SJCRH30 (cell line): ENCODE data around the gene STARD8. TPM values are rescaled to one million over a fixed set of nuclear protein-coding genes. Genes with fewer than 3 reads are reported as not detected.
"Not testable (repeated sequence)": the region's sequence is repeated elsewhere in the genome, so short reads cannot be mapped to it uniquely, and the experiment has no call there.

Experiments used
- DNase-seq, 2 experiments: peaks; one replicate each; pipeline ENCODE4 v3.0.0-alpha.2; 2015 to 2020
- H3K27ac ChIP-seq: fragments of 250-450 bp; sonication (Bioruptor Pico); 2 replicates; pipeline ENCODE4 v1.5.1; 2020; ENCODE audit warnings: mild to moderate bottlenecking, moderate library complexity
- H3K27me3 ChIP-seq: fragments of 250-450 bp; sonication (Bioruptor Pico); 2 replicates; pipeline ENCODE4 v1.5.1; 2020; ENCODE audit warnings: mild to moderate bottlenecking, moderate library complexity
- H3K36me3 ChIP-seq: fragments of 250-450 bp; sonication (Bioruptor Pico); 2 replicates; pipeline ENCODE4 v1.5.1; 2020; ENCODE audit warnings: mild to moderate bottlenecking, moderate library complexity
- H3K4me1 ChIP-seq: fragments of 250-450 bp; sonication (Bioruptor Pico); 2 replicates; pipeline ENCODE4 v1.5.1; 2020; ENCODE audit warnings: mild to moderate bottlenecking, moderate library complexity
- H3K4me3 ChIP-seq: fragments of 250-450 bp; sonication (Bioruptor Pico); 2 replicates; pipeline ENCODE4 v1.5.1; 2020; ENCODE audit warnings: mild to moderate bottlenecking, moderate library complexity
- H3K9me3 ChIP-seq: fragments of 250-450 bp; sonication (Bioruptor Pico); replicated peaks from 2 replicates; pipeline ENCODE4 v1.5.1; 2020; ENCODE audit warnings: mild to moderate bottlenecking, moderate library complexity
- total RNA-seq: library from RNA; depleted of rRNA; stranded (reverse); fragments of >200 nt; shearing (Covaris generic); gene quantifications from 2 replicates; pipeline ENCODE4 v1.2.3, GENCODE V29; 2014

The STARD8 gene
- total RNA-seq, 1 experiment from 2014 or later, result 9.7 TPM

GRCh38 chrX:68672581-68673318 lies 25.3 kb downstream of the STARD8 start:
- DNase-seq, result no peak
- no peak overlapping the region for H3K27ac ChIP-seq
- H3K27me3 ChIP-seq, result no peaks in the 10 kb centered on the region
- peaks cover 46% of the 10 kb centered on the region for H3K4me1 ChIP-seq
- no peaks in the 10 kb centered on the region for H3K36me3 ChIP-seq
- H3K4me3 ChIP-seq, result no peak overlapping the region
- H3K9me3 ChIP-seq, result no peaks in the 10 kb centered on the region

- no peak overlapping the region for H3K4me3 ChIP-seq
- no peaks in the 10 kb centered on the region for H3K9me3 ChIP-seq
- peak overlapping the region; percentile 65 for H3K27ac ChIP-seq
- H3K27me3 ChIP-seq, result no peaks in the 10 kb centered on the region
- no peaks in the 10 kb centered on the region for H3K36me3 ChIP-seq
- H3K4me1 ChIP-seq, result peaks cover 47% of the 10 kb centered on the region
- peak in 1 of 2 experiments; percentile 49 for DNase-seq
These were observed 28.1 kb downstream of the STARD8 start for GRCh38 chrX:68675571-68675970.

- Histone ChIP-seq H3K36me3 (no peaks in the 10 kb centered on the region), H3K27me3 (no peaks in the 10 kb centered on the region), H3K4me1 (peaks cover 55% of the 10 kb centered on the region), H3K4me3 (no peak overlapping the region), H3K9me3 (no peaks in the 10 kb centered on the region), H3K27ac (peak overlapping the region; percentile 65)
- peak; percentile 44 to 67 for DNase-seq
These were observed 28.9 kb downstream of the STARD8 start for GRCh38 chrX:68676335-68676734.

- Histone ChIP-seq H3K27ac (peak overlapping the region; percentile 8; the same call in 1 of the 2 replicates), H3K27me3 (no peaks in the 10 kb centered on the region), H3K9me3 (no peaks in the 10 kb centered on the region), H3K4me3 (no peak overlapping the region), H3K4me1 (peaks cover 60% of the 10 kb centered on the region), H3K36me3 (no peaks in the 10 kb centered on the region)
- peak; percentile 51 to 73 for DNase-seq
These were observed 30.5 kb downstream of the STARD8 start for GRCh38 chrX:68677998-68678397.

GRCh38 chrX:68681443-68681941 lies 34.0 kb downstream of the STARD8 start:
- peak overlapping the region; percentile 54 for H3K27ac ChIP-seq
- no peaks in the 10 kb centered on the region for H3K36me3 ChIP-seq
- H3K27me3 ChIP-seq, result no peaks in the 10 kb centered on the region
- no peak overlapping the region for H3K4me3 ChIP-seq
- H3K4me1 ChIP-seq, result peaks cover 46% of the 10 kb centered on the region
- peak; percentile 86 to 87 for DNase-seq
- H3K9me3 ChIP-seq, result no peaks in the 10 kb centered on the region

GRCh38 chrX:68682790-68683189 lies 35.3 kb downstream of the STARD8 start:
- no peaks in the 10 kb centered on the region for H3K27me3 ChIP-seq
- no peaks in the 10 kb centered on the region for H3K9me3 ChIP-seq

GRCh38 chrX:68683580-68683979 lies 36.1 kb downstream of the STARD8 start:
- peaks cover 28% of the 10 kb centered on the region for H3K4me1 ChIP-seq
- no peaks in the 10 kb centered on the region for H3K36me3 ChIP-seq
- no peaks in the 10 kb centered on the region for H3K27me3 ChIP-seq
- no peaks in the 10 kb centered on the region for H3K9me3 ChIP-seq
- DNase-seq, result no peak
- H3K27ac ChIP-seq, result no peak overlapping the region
- no peak overlapping the region for H3K4me3 ChIP-seq

More at GRCh38 chrX:68682790-68683189, 35.3 kb downstream of the STARD8 start:
- no peak overlapping the region for H3K4me3 ChIP-seq
- no peak for DNase-seq
- H3K36me3 ChIP-seq, result no peaks in the 10 kb centered on the region
- peaks cover 35% of the 10 kb centered on the region for H3K4me1 ChIP-seq
- no peak overlapping the region for H3K27ac ChIP-seq

GRCh38 chrX:68684291-68684918 lies 36.9 kb downstream of the STARD8 start:
- Histone ChIP-seq H3K27me3 (no peaks in the 10 kb centered on the region), H3K27ac (no peak overlapping the region), H3K9me3 (no peaks in the 10 kb centered on the region), H3K4me3 (no peak overlapping the region), H3K4me1 (peaks cover 28% of the 10 kb centered on the region), H3K36me3 (no peaks in the 10 kb centered on the region)
- peak in 1 of 2 experiments; percentile 17 for DNase-seq

GRCh38 chrX:68684919-68685304 lies 37.4 kb downstream of the STARD8 start:
- no peaks in the 10 kb centered on the region for H3K36me3 ChIP-seq
- no peak for DNase-seq
- no peak overlapping the region for H3K27ac ChIP-seq
- H3K9me3 ChIP-seq, result no peaks in the 10 kb centered on the region
- H3K27me3 ChIP-seq, result no peaks in the 10 kb centered on the region
- peaks cover 28% of the 10 kb centered on the region for H3K4me1 ChIP-seq
- H3K4me3 ChIP-seq, result no peak overlapping the region

GRCh38 chrX:68685685-68686084 lies 38.2 kb downstream of the STARD8 start:
- Histone ChIP-seq H3K27me3 (no peaks in the 10 kb centered on the region), H3K4me1 (peaks cover 21% of the 10 kb centered on the region), H3K27ac (no peak overlapping the region), H3K9me3 (no peaks in the 10 kb centered on the region), H3K36me3 (no peaks in the 10 kb centered on the region), H3K4me3 (no peak overlapping the region)
- no peak for DNase-seq

- no peaks in the 10 kb centered on the region for H3K9me3 ChIP-seq
- H3K36me3 ChIP-seq, result no peaks in the 10 kb centered on the region
- peaks cover 15% of the 10 kb centered on the region for H3K4me1 ChIP-seq
- H3K27ac ChIP-seq, result no peak overlapping the region
- H3K4me3 ChIP-seq, result no peak overlapping the region
- H3K27me3 ChIP-seq, result no peaks in the 10 kb centered on the region
- DNase-seq, result no peak
These were observed 38.9 kb downstream of the STARD8 start for GRCh38 chrX:68686097-68686977.

- peaks cover 13% of the 10 kb centered on the region for H3K4me1 ChIP-seq
- H3K27me3 ChIP-seq, H3K9me3 ChIP-seq, DNase-seq, H3K4me3 ChIP-seq, H3K36me3 ChIP-seq, H3K27ac ChIP-seq: not testable (repeated sequence)
These were observed 41.5 kb downstream of the STARD8 start for GRCh38 chrX:68688931-68689330.

GRCh38 chrX:68690936-68691501 lies 43.6 kb downstream of the STARD8 start:
- no peaks in the 10 kb centered on the region for H3K36me3 ChIP-seq
- H3K27me3 ChIP-seq, result no peaks in the 10 kb centered on the region
- no peak for DNase-seq

GRCh38 chrX:68691921-68692320 lies 44.5 kb downstream of the STARD8 start:
- H3K27me3 ChIP-seq, result no peaks in the 10 kb centered on the region
- H3K4me1 ChIP-seq, result peaks cover 13% of the 10 kb centered on the region
- DNase-seq, result no peak
- no peaks in the 10 kb centered on the region for H3K36me3 ChIP-seq
- H3K27ac ChIP-seq, result no peak overlapping the region
- no peaks in the 10 kb centered on the region for H3K9me3 ChIP-seq
- no peak overlapping the region for H3K4me3 ChIP-seq

More at GRCh38 chrX:68690936-68691501, 43.6 kb downstream of the STARD8 start:
- Histone ChIP-seq H3K27ac (no peak overlapping the region), H3K9me3 (no peaks in the 10 kb centered on the region), H3K4me1 (peaks cover 13% of the 10 kb centered on the region), H3K4me3 (no peak overlapping the region)
